ENCODE data around the gene CFAP70.
"Not testable (repeated sequence)": the region's sequence is repeated elsewhere in the genome, so short reads cannot be mapped to it uniquely, and the experiment has no call there.

Gene CFAP70

DNA sequence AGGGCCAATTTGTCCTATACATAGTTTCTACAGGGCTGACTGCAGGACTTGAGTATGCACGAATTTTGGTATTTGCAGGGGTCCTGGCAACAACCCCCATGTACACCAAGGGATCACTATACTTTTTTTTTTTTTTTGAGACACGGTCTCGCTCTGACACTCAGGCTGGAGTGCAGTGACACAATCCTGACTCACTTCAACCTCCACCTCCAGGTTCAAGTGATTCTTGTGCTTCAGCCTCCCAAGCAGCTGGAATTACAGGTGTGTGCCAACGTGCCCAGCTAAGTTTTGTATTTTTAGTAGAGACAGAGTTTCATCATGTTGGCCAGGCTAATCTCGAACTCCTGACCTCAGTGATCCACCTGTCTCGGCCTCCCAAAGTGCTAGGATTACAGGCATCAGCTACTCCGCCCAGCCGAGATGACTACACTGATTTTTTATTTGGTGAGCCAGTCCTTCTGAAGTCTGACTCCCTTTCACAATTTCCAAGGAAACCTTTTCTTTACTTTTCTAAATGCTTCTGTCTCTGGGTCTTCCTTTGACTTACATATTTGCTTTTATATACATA lies 19.8 kb downstream of the CFAP70 start:
- no peak for DNase-seq

DNA sequence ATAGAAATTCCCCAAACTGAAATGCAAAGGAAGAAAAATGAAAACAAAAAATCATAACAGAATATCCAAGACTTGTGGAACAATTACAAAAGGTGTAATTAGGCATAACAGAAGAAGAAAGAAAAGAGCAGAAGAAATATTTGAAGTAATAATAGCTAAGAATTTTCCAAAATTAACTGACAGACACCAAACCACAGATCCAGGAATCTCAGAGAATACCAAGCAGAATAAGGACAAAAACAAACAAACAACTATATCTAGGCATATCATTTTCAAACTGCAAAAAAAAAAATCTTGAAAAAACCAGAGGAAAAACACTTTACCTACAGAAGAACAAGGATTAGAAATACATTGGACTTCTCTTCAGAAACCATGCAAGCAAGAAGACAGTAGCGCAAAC lies 25.5 kb downstream of the CFAP70 start:
- no peak for DNase-seq

DNA sequence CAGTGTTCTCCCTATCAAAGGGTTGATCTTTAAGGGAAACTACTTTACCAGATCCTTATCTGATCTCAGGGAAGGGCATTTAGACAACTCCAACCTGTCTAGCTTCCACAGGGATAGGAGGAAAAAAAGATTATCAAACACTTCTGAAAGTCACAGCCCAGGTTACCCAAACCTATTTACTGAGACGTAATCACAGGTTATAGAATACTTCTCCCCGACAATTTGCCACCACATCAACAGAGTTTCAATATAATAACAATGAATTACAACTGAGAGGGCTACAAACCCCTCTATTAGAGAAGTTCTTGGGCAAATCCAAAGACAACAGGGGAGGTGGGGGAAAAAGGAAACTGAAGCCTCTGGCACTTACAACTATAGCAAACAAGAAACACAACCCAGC lies 26.3 kb downstream of the CFAP70 start:
- DNase-seq, result no peak

DNA sequence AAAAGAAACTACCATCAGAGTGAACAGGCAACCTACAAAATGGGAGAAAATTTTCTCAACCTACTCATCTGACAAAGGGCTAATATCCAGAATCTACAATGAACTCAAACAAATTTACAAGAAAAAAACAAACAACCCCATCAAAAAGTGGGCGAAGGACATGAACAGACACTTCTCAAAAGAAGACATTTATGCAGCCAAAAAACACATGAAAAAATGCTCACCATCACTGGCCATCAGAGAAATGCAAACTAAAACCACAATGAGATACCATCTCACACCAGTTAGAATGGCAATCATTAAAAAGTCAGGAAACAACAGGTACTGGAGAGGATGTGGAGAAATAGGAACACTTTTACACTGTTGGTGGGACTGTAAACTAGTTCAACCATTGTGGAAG lies 30.1 kb downstream of the CFAP70 start:
- DNase-seq, result not testable (repeated sequence)

DNA sequence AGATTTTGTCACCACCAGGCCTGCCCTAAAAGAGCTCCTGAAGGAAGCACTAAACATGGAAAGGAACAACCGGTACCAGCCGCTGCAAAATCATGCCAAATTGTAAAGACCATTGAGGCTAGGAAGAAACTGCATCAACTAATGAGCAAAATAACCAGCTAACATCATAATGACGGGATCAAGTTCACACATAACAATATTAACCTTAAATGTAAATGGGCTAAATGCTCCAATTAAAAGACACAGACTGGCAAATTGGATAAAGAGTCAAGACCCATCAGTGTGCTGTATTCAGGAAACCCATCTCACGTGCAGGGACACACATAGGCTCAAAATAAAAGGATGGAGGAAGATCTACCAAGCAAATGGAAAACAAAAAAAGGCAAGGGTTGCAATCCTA lies 33.4 kb downstream of the CFAP70 start:
- not testable (repeated sequence) for DNase-seq

DNA sequence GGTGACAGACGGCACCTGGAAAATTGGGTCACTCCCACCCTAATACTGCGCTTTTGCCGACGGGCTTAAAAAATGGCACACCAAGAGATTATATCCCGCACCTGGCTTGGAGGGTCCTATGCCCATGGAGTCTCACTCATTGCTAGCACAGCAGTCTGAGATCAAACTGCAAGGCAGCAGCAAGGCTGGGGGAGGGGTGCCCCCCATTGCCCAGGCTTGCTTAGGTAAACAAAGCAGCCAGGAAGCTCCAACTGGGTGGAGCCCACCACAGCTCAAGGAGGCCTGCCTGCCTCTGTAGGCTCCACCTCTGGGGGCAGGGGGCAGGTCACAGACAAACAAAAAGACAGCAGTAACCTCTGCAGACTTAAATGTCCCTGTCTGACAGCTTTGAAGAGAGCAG lies 35.1 kb downstream of the CFAP70 start:
- not testable (repeated sequence) for DNase-seq

DNA sequence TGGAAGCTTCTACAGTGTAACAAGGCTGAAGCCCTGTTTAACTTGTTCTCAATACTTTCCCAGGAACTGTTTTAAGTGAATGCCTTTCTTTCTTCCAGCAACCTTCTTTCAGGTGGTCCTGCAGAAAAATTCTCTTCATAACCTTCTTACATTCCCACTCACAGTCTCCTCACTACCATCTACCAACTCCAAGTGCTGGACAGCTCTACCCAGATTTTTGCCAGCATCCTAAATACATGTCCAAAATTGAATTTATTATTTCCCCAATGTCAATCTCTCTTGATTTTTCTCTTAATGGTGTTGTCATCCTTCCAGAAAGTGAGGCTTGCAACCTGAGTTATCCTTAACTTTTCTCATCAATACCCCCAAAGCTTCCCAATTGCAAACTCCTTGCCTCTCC lies 48.2 kb downstream of the CFAP70 start:
- no peak for DNase-seq

DNA sequence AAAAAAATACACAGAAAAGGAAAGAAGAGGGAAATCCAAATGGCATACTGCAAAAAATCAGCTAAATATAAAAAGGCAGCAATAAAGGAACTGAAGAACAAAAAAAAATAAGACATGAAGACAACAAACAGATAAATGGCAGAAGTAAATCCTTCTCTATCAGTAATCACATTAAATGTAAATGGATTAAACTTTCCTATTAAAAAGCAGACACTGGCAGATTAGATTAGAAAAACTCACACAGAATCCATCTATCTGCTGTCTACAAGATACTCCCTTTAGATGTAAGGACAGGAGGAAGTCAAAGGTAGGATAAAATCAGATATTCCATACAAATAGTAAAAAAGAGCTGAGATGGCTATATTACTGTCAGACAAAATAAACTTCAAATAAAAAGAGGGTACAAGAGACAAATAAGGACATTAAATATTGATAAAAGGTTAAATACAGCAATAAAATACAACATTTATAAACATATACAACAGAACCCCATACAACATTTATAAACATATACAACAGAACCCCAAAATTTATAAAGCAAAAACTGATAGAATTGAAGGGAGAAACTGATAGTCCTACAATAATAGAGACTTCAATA lies 51.4 kb downstream of the CFAP70 start:
- DNase-seq, result no peak

DNA sequence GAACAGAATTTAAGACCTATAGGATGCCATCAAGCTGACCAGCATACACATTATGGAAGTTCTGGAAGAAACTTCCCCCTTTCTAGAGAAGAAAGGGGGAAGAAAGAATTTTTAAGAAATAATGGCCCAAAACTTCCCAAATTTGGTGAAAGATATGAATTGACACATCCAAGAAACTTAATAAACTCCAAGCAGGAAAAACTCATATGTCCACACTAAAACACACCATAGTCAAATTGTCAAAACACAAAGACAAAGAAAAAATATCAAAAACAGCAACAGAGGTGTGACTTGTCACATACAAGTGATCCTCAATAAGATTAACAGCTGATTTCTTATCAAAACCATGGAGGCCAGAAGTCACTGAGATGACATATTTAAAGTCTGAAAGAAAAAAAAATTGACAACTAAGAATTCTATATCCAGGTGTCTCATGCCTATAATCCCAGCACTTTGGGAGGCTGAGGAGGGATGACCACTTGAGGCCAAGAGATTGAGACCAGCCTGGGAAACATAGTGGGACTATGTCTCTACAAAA lies 52.4 kb downstream of the CFAP70 start:
- DNase-seq, result peak in 2 of 4 experiments; percentile 2 to 16

DNA sequence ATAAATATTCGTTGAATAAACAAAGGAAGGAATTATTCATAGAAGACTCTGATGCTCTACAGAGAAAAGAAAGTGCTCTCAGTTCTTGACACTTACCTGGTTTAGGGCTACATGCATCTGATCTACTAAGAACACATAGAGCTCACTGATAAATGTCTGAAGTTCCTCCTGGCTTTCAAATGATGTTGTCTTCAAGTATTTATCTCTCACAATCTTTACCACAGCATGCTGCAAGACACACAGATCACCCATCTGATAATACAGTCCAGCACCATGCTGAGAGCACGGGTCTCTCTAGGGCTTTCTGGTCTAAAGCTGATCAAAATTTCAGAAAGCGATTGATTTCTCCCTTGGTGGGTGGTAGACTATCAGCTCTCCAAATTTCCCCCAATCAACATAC lies 61.7 kb downstream of the CFAP70 start:
- no peak for DNase-seq

DNA sequence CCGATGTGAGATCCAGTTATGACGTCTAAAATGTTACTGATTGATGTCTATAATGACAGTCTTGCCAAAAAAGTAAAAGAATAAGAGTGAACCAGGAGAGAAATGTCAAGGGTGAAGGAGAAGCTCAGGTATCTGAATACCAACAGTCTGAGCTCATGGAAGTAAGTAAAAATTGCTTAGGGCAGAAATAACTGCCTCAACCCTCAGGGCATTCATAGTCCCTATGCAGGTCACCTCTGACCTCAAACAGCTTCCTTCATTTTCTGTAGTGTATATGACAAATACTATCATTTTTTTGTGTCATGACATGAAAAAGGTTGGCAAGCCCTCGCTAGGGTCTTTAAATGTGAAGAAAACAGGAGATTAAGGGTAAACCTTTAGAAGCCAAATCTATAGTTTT lies 65.2 kb downstream of the CFAP70 start:
- no peak for DNase-seq

DNA sequence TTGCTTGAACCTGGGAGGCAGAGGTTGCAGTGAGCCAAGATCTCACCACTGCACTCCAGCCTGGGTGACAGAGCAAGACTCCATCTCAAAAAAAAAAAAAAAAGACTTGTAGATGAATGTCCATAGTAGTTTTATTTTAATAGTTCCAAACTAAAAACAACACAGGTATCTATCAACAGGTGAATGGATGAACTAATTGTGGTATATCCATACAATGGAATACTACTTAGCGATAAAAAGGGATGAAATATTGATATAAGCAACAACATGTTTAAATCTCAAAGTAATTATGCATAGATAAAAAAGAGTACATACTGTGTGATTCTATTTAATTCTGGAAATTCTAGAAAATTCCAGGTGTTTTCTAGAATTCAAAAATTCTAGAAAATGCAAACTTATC lies 68.7 kb downstream of the CFAP70 start:
- DNase-seq, result no peak

DNA sequence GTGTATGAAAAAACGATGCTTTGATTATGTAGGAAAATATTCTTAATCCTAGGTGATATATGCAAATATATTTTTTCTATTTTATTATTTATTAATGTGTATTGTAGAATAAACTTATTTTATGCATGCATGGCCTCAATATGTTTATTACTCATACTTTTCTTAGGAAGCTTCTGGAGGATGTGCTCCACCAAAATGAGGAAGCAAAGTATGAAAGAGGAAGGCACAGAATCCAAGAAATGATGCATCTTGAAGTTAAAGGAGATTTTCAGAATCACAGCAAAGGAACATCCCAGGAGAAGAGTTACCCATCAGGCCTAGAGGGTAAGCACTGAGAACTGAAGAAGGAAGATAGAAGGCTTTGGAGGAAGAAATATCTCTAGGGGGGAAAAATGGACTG lies 71.2 kb downstream of the CFAP70 start:
- DNase-seq, result peak; percentile 34 to 81 (median 64)

DNA sequence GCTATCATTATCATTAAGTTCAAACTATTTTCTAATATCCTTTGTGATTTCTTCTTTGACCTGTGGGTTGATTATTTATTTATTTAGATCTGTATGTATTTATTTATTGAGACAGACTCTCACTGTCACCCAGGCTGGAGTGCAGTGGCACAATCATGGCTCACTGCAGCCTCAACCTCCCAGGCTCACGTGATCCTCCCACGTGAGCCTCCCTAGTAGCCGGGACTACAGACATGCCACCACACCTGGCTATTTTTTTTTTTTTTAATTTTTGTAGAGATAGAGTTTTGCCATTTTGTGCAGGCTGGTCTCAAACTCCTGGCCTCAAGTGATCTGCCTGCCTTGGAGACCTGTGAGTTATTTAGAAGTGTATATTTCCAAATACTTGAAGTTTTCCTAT lies 77.6 kb downstream of the CFAP70 start:
- no peak for DNase-seq

DNA sequence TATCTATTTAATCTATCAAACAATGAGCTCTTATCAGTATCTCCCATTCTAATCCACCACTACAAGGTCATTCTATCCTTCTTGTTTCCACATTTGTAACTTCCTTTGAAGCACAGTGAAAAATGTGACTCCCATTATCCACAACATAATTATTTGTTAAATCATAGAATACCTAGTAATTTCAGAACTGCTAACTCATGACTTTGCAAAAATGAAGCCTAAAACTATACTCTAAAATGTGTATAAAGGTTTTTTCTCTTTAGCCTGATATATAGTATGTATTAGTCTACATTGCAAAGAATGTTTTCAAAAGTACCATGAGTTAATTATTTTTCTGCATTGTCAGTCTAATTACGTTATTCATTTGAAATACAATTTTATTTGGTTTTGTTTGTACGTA lies 94.2 kb downstream of the CFAP70 start:
- DNase-seq, result no peak

DNA sequence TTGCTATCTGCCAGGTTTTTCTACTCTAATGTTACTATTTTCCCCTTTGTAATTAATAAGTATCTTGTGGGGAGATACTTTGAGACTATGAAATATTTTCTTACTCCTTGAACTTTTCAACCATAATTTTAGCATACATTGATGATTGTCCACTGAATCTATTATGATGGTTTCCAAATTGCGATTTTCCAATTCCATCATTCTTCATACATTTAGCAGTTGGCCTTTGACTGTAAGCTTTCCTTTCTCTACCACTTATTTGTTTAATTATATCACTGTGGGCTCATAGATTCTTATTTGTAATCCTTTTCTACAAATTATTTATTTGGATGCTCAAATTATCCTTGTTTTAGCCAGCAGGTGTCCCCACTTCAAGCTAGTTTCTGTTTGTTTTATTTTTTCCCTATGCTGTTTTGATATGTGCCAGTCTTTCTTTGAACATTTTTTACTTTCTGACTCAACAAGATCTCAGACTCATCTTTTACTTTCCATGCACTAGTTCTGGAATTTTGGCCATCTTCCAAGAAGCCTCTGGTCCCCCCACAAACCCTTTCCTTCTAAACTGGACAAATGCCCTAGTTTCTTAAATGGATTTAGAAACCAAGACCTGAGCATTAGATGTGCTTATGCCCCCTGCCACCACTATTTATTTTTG lies 94.8 kb downstream of the CFAP70 start:
- peak; percentile 9 to 49 (median 28) for DNase-seq

DNA sequence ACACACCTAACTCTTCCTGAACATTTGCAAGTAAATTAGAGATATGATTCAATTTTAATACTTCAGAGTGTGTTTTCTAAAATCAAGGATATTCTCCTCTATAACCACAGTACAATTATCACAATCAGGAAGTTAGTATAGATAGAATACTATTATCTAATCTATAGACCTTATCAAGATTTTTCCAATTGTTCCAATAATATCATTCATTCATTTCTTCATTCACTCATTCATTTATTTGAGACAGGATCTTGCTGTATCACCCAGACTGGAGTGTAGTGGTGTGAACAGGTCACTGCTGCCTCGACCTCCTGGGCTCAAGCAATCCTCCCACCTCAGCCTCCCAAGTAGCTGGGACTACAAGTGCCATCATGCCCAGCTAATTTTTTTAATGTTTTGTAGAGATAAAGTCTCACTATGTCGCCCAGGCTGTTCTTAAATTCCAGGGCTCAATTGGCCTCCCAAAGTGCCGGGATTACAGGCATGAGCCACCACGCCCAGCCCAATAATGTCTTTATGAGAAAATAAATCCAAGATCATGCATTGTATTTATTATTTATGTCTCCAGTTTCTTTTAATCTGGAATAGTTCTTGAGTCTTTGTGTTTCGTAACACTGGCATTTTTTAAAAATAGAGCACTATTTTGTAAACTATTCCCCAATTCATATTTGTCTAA lies 95.6 kb downstream of the CFAP70 start:
- no peak for DNase-seq

DNA sequence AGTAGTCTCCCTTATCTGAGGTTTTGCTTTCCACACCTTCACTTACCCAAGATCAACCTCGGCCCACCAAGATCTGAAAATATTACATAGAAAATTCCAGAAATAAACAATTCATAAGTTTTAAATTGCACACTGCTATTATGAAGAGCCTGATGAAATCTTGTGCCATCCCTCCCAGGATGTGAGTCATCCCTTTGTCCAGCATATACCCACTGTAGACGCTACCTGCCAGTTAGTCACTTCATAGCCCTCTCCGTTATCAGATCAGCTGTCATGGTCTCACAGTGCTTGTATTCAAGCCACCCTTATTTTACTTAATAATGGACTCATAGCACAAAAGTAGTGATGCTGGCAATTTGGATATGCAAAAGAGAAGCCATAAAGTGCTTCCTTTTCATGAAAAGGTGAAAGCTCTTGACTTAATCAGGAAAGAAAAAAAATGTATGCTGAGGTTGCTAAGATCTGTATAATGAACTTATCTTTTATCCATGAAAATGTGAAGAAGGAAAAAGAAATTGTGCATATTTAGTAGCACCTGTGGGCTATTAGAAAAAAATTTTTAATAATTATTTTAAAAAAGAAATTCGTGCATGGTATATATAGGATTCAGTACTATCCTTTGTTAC lies 96.4 kb downstream of the CFAP70 start:
- DNase-seq, result peak in 1 of 4 experiments; percentile 27

DNA sequence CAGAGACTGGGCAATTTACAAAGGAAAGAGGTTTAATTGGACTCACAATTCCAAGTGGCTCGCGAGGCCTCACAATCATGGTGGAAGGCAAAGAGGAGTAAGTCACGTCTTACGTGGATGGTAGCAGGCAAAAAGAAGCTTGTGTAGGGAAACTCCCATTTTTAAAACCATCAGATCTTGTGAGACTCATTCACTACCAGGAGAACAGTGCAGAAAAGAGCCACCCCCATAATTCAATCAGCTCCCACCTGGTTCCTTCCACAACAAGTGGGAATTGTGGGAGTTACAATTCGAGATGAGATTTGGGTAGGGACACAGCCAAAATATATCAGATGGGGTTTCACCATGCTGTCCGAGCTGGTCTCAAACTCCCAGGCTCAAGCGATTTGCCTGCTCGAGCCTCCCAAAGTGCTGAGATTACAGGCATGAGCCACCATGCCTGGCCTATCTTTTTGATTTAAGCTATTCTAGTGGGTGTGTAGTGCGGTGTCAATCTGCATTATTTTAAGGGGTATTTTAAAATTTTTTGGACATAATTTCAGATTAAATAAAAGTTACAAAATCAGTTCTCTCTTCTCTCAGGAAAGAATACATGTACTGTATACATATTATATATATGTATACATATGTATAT lies 97.2 kb downstream of the CFAP70 start:
- no peak for DNase-seq

DNA sequence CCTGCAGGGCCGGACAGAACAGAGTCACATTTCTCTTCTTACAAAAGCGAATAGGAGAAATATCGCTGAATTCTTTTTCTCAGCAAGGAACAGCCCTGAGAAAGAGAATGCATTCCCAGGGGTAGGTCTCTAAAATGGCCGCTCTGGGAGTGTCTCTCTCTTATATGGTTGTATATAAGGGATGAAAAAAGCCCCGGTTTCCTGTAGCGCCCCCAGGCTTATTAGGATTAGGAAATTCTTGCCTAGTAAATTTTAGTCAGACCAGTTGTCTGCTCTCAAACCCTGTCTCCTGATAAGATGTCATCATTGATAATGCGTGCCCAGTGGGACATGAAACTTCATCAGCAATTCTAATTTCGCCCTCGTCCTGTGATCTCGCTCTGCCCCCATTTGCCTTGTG lies 100.1 kb downstream of the CFAP70 start:
- not testable (repeated sequence) for DNase-seq

DNA sequence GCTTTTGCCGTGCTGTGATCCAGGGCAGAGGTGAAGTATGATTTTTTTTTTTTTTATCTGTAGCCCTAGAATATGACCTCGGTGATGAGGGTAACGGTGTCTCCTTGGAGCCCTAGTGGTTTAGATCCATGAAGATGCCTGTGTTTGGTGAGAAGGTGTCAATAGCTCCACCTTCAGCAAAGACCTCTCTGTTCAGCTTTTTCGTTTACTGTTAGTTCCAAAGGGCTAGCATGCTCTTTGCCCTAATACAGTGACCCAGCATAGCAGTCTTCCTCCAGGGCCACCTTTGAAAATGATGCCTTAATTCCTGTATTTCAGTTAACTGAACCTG lies 105.5 kb downstream of the CFAP70 start:
- no peak for DNase-seq

DNA sequence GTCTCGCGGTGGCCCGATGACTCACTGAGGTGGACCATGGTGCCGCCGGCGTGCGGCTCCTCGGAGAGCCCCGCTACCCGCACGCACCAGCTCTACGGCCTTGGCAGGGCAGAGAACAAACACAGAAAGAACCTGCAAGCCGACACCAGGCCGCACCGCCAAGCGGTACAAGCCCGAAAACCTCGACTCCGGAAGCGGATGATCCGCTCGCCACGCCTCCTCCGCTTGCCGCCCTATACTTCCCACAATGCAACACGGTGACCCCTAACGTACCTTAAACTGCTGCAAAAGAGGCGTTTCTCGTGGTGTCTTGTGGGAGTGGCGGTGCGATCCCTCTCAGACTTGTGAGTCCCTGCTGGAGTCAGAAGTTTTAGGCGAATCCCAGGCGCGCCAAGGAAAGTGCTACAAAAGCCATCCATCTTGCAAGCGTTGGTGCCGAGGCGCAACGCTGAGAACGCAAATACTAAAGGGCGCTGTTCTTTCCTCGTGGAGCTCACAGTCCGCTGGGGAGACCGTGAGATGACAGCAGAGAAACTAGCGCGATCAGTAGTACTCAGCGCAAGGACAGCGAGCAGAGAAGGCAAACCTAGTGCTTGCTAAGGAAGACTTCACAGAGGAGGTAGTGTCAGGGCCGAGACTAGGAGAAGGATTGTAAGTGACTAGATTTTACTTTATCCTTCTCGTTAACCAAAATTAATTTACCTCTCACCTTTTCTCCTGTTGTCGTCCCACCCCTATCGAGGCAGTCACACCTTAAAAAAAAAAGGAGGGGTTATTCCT lies 106.0 kb downstream of the CFAP70 start, which contains the start of gene MRPS16:
Gene MRPS16 (minus strand): TSS at position 200 of the 780 bp plus-strand sequence. CDS start 162 bp downstream, at position 38.
- DNase-seq, result peak; percentile 94 to 98 (median 96)
